ACHN (cell line): ENCODE data around the gene GRID1.
A peak's percentile ranks its signal among the peaks of the same experiment; 100 is the strongest.

Experiments used
- DNase-seq: peaks from one replicate; pipeline ENCODE4 v3.0.0-alpha.2; 2015
- in situ Hi-C: cut with HindIII; loops from 2 replicates; pipeline ENCODE4 v1.10.0; 2017; ENCODE audit warnings: low sequenced_read_pairs, low pct_ligation_motif_present, low pct_unique_long_range_greater_than_20kb

GRID1 gene

GRCh38 chr10:86373251-86373650 is 6.7 kb upstream of the GRID1 start:
- in situ Hi-C loops: no loop called here
- DNase-seq: no peak

DNA sequence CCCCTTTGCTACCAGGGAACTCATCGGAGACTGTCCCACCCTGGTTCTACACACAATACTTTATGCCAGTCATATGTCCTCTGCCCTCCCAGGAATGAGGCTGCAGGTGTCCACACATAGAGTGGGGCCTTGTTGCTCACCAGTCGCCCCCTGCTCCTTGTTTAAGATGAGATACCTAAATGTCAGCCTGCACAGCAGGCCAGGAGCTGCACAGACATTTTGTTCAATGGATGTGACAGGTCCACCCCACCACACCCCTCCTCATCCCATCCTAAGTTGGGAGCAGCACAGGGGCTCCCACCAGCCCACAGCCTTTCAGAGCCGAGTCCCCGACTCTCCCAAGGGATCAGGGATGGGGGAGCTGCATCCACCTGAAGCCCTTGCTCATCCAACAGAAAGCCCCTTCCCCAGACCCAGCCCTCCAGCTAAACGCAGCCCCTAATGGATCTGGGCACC is 6.2 kb upstream of the GRID1 start:
- in situ Hi-C loops: no loop called here
- no peak for DNase-seq

DNA sequence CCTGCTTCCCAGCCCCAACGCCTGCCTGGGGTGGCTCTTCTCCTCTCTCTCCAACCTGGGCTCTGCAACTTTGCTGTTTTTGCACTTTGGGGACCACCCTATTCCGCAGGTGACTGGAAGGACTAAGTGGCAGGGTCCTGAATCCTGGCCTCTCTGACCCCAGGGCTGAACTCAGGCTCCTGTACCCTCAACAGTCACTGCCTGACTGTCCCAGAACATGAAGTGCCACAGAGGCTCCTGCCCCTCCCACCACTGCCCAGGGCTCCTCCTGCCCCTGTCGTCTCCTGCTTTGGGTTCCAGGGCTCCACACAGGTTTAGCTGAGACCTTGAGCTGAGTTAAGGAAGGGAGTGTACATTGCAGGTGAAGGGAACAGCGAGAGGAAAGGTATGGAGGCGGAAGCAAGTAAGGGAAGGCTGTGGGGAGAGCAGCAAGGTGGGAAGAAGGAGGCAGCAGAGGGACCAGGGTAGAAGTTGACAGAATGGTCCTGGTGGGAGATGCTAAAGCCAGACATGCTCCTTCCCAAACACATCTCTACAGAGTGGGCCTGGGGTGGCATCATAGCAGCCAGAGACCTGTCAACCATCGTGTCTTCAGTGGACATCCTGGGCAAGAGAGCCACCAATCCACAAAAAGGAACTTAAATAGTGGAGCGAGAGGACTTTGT is 5.7 kb upstream of the GRID1 start:
- no peak for DNase-seq
- in situ Hi-C loops: no loop called here

DNA sequence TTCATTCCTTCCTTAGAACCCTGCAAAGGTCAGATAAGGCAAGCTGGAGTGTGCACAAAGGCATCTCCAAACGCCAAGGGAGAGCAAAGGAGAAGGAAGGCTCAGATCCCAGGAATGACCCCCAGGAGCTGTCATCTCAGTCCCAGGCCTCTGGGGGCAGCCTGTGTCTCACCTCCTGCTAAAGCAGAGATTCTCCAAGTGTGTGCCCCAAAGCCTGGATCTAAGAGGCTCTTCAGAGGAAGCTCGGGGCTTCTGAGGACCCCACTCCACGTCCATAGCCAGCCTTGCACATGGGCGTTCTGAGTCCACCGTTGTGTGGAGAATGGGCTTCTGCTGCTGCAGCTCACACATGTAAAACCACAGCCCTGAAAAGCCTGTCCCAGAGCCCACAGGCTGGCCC is 5.1 kb upstream of the GRID1 start:
- DNase-seq: no peak
- in situ Hi-C loops: no loop called here

GRCh38 chr10:86371116-86371515 is 4.5 kb upstream of the GRID1 start:
- in situ Hi-C loops: no loop called here
- DNase-seq: no peak

DNA sequence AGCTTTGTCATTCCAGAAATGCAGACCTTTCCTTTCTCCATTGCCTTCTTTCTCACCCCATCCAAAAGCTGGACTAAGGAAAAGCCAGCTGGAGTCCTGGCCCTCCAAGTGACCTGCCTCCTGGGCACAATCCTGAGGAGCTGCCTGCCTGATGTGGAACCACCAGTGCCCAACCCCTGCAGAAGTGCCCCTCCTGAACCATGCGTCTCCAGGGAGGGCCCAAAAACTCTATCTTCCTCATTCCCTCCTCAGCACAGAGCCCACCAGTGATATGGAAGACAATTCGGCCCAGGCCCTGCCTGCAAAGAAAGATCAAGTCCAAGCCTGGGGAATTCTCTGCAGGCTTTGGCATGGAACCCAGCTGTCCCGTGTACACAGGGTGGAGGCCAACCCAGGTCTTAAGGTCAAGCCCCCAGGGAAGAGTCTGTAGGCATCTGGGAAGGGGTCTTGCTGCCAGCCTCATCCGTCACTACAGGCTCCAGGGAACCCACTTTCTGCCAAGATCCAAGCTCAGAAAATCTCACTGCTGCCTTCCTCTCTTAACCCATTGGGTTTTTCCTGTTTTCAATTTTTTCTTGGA is 3.5 kb upstream of the GRID1 start:
- in situ Hi-C loops: no loop called here
- DNase-seq: no peak

- no peak for DNase-seq
- in situ Hi-C loops: no loop called here
Measured at GRCh38 chr10:86368987-86369386, 2.4 kb upstream of the GRID1 start.

GRCh38 chr10:86368046-86368445 is 1.5 kb upstream of the GRID1 start:
- no peak for DNase-seq
- in situ Hi-C loops: no loop called here

DNA sequence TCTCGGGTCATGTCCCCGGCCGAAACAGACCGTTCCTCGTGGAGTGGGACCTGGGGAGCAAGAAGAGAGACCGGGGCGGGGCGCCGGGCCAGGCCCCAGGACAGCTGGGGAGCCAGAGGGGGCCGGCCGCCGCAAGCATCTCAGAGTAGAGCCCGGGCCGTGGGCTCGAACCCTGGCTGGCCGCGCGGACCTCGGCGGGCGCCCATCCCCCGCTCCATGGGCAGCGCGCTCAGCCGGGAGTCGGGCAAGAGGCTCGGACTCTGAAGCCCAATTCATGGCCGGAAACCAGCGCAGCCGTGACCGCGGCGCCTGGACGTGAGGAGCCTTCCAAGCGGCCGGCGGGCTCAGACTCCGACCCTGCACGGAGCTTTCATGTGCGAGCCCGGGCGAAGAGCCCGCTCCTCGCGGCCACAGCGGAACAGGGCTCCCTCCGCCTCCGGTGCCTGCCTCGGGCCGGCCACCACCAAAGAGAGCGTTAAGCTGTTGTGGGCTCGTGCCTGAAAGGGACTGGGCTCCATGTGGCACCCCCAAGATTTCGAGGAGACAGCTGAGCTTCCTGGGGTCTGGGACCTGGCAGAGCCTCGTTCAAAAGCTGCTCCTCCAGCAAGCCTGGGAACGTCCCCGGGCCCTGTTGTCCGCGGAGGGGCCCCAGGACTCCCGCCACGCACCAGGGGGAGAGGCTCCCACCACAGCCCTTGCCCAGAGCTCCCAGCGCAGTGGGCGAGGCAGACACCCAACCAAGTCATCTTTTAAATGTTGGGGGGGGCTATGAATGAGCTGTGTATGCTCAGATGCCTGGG is 757 bp upstream of the GRID1 start:
- DNase-seq: no peak
- in situ Hi-C loops: no loop called here

GRCh38 chr10:86366902-86367151 is 232 bp upstream of the GRID1 start:
- in situ Hi-C loops: no loop called here
- DNase-seq: no peak

DNA sequence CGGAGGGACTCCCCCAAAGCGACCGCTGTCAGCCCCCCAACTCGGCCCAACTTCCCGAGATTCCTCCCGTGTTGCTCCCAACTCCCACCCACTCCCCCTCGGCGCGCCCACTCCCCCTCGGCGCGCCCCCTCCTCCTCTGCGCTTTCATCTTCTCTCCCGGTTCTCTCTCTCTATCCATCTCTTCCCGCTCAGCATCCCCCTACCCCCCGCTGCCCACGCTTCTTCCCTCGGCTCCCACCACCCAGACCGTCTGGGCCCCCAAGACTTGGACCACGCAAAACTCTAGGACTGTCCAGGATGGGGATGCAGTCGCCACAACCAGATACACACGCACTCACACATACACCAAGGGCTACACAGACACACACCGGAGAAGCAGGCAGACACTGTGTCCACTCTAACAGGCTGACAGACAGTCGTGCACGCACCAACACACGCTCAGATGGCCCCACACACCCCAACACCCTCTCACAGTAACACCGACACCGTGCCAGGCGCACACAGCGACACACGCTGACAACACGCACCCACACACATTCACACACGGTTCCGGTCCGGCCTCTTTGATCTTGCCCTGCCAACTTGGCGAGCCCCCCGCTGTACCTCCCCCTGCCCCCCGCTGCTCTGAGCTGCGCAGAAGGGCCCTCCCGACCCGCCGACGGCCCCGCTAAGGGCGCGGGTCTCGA is 1.1 kb downstream of the GRID1 start:
- in situ Hi-C loops: no loop called here
- DNase-seq: no peak

DNA sequence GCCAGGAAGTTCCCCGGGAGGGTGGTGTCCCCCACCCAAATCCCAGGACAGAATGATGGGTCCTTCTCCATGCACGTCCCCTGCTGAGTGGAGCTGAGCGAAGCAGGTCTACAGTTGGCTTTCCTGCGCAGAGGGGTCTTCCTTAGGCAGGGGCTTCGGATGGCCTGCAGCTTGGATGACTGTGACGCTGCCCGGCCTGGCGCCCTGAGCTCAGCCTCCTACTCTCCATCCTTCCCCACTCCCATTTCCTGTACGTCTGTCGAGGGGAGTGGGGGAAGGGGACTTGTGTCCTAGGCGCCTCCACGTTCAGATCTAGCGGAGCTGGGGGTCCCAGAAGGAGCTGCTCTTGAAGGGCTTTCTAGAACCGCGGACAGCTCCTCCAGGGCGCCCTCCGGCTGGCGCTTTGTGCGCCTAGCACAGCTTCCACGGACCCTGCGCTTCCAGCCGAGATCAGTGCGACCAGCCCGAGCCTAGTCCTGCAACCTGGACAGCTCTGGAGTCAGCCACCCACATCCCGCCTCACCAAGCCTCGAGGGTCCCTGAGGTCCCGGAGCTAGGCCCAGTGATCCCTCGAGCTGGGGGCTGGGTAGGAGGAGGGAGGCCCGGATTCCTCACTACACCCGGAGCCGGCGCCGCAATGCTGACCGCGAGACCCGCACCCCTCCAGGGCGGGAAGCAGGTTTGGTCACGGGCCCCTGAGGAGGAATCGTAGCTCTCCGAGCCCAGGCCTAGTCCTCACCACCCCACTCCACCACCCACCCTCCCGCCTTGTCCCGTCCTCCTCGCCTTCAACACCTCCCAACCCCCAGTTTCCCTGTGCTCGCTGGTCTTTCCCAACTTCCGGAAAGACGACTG is 1.9 kb downstream of the GRID1 start:
- in situ Hi-C loops: no loop called here
- DNase-seq: no peak

GRCh38 chr10:86363833-86364490 is 2.6 kb downstream of the GRID1 start:
- in situ Hi-C loops: no loop called here
- DNase-seq: no peak

GRCh38 chr10:86363184-86363832 is 3.3 kb downstream of the GRID1 start:
- in situ Hi-C loops: no loop called here

DNA sequence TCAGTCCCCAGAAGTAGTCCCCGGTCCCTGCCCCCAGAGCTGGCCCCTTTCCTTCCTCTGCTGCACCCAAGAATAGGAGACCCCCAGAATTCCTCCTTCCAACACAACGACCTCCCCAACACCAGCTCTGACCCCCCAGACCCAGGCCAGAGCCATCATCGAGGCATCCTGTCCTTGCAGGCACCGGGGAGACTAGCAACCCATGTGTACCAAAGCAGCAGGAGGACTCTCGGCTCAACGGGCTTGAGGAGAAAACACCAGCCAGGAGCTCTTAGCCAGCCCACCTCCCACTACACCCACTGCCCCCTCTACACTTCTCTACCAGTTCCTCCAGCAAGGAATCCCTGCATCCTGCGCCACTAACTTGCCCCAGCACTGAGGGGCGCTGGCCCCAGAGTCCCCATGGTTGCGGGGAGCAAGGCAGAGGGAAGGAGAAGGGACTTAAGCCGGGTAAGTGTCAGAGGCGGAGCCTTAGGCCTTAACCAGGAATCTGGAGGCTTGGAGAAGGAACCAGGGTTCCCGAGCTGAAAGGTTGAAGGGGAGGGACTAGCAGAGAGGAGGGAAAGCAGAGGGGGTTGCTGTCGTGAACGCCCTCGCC is 3.9 kb downstream of the GRID1 start:
- in situ Hi-C loops: no loop called here

More at GRCh38 chr10:86363184-86363832, 3.3 kb downstream of the GRID1 start:
- peak; percentile 43 for DNase-seq

DNA sequence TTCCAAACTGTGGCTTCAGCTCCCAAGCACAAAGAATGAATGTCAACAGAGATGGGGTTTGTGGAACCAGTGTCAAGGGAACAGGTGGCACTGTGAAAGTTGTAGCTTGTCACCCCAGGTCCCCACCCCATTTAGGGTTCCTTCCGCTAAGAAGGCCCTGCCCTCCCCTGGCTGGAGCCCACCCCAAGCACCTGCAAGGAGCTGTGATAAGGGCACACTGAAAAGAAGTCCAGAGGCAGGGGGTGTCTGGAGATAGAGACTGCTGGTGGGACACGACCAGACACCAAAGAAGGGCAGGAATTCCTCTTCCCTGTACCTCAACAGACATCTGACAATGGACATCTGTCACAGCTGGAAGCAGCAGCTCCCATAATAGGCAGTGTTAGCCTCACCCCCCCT is 4.5 kb downstream of the GRID1 start:
- in situ Hi-C loops: no loop called here
- DNase-seq: no peak

More for the DNA sequence above, 3.9 kb downstream of the GRID1 start:
- no peak for DNase-seq
